RPMI7951 (cell line): ENCODE data around the gene FAM199X. TPM values are rescaled to one million over a fixed set of nuclear protein-coding genes. Genes with fewer than 3 reads are reported as not detected.
"Not testable (repeated sequence)": the region's sequence is repeated elsewhere in the genome, so short reads cannot be mapped to it uniquely, and the experiment has no call there.

Experiments
- DNase-seq: peaks from one replicate; pipeline ENCODE4 v3.0.0-alpha.2; 2012; ENCODE audit warnings: low read depth
- total RNA-seq: library from RNA; depleted of rRNA; stranded (reverse); fragments of >200 nt; shearing (Covaris generic); gene quantifications from 2 replicates; pipeline ENCODE4 v1.2.3, GENCODE V29; 2014; rRNA removed

The FAM199X gene
- total RNA-seq, 1 experiment from 2014 or later, result 14.7 TPM

DNA sequence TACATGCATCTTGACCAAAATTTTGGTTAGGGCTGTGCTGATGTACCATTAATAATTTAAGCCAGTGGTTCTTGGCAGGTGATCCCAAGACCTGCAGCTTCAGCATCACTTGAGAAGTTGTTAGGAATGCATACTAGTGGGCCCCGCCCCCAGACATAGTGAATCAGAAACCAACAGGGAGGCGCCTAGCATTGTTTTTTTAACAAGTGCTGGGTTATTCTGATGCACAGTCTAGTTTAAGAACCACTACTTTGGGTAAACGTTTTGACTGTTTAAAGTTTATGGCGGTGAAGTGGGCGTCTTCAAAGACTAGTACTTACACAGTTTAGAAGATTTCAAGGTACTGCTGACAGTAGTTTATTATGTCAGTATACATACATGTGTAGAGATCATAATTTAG lies 23.6 kb downstream of the FAM199X start:
- DNase-seq, result no peak

DNA sequence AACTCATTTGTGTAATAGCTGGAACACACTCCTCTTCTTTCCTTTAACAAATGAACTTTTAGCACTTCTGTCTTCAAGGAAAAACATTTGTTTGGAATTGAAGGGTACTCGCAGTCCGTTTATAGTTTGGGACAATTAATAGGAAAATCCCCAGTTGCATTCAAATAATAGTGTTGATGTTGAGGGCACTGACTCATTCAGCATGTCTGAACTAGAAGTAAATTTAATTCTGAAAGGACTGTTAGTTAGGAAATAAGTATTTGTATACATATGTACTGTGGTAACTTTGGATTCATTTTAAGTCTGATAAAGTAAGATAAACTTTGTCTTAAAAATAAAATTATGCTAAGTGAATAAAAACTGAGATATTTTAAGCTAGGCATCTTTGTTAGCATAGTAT lies 27.2 kb downstream of the FAM199X start:
- DNase-seq, result no peak

DNA sequence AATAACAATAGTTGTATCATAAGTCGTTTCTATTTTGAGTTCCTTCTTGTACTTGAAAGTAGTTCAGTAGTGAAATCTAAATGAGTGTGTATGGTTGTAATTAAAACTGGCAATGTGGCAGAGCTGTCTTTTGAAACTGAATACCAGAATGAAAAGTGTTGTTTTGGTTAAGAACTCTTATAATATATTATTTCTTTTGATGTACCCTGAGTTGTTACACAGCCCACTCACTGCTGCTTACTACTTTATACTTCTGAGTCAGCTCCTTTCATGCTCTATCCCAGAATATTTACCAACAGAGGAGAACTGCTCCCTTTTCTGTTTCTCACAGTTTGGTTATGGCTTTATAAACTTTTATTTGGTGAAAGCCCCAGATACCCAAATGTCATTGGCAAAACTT lies 28.8 kb downstream of the FAM199X start:
- DNase-seq, result no peak

DNA sequence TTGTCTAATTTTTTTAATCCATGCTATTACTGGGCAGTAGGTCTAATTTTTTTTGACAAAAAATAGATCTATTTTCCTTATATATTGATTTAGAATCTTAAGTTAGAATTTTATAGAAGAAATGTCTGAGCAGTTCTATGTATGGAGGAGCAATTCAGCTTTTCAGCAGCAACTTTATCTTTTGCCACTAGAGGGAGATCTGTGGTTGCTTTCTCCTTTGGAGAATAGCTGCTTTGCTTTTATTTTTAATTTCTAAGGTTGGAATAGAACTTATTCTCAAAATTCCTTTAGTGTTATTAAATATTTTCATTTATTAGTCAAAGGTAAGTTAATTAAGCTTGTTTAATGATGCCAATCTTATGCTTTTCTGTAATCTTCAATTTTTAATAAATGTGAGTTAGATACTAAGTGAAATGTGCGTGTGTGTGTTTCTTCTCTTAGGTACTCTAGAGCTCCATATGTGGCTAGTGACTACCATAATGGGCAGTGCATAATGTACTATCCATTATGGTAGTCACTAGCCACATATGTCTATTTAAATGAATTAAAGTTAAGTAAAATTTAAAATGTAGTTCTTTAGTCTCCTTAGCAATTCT lies 29.3 kb downstream of the FAM199X start:
- peak; percentile 12 for DNase-seq

DNA sequence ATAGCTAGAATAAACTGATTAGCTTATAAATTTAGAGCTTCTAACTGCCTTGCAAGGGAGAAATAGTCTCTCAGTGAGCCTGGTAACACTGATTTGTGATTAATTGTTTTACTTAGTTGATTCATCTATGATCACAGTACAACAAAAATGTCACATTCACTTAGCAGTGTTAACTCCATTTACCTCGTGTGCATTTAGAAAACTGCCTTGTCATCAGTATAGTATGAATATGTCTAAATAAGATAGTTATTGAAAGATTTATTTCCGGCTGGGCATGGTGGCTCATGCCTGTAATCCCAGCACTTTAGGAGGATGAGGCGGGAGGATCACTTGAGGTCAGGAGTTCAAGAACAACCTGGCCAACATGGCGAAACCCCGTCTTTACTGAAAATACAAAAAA lies 39.3 kb downstream of the FAM199X start:
- no peak for DNase-seq

DNA sequence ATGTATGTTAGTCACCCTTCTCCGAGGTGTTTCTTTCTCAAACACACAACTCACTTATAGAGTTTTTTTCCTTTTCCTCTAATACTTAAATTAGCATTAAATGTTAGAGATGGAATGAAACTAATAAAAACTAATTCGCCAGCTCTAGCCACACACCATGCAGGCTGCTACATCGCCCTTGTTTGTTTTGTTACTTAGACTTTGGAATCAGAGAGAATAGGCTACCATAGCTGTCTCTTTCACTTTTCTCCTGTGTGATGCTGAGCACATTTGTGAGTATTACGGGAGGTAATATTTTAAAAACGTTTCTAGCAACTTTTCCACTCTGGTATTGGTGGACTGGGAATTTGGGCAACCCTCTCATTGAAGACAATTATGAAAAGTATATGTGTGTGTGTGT lies 44.9 kb downstream of the FAM199X start:
- no peak for DNase-seq

DNA sequence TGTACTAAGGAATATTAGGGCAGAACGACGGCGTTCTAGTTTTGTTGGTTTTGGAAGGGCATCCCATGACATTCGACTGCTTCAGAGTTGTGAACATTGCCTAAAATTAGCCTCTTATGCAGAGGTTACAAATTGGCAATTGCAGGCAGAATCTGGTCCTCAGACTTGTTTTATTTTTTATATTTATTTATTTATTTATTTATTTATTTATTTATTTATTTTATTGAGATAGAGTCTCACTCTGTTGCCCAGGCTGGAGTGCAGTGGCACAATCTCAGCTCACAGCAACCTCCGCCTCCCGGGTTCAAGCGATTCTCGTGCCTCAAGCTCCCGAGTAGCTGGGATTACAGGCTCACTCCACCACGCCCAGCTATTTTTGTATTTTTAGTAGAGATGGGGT lies 63.8 kb downstream of the FAM199X start:
- not testable (repeated sequence) for DNase-seq

Other genes starting within 250 kb of the FAM199X start
- 7.8 and 19.9 TPM in 2 replicates for gene TMSB15B, start 203.8 kb upstream of the FAM199X start, total RNA-seq
- not detected in 2 replicates for gene H2BW1, start 152.7 kb upstream of the FAM199X start, total RNA-seq
- gene H2BW2, start 126.5 kb upstream of the FAM199X start, total RNA-seq, result not detected in 2 replicates
- gene TMSB15C, start 90.2 kb upstream of the FAM199X start, total RNA-seq, result 3.0 and 7.3 TPM in 2 replicates
- 0.20 TPM in 1 of 2 replicates, not detected in the other for gene ZCCHC18, start 53.9 kb upstream of the FAM199X start, total RNA-seq
- gene SLC25A53, start 9.4 kb upstream of the FAM199X start, total RNA-seq, result 6.4 and 7.4 TPM in 2 replicates
- not detected in 2 replicates for gene ESX1, start 88.5 kb downstream of the FAM199X start, total RNA-seq